ENCODE results near the gene SCUBE3.

GRCh38 chr6:35165630-35166071 is 48.1 kb upstream of the SCUBE3 start:
- TF ChIP-seq CTCF (IDR thresholded peaks at IDR 0.05; ENCODE audit: insufficient read depth, low read length): no peak
- TF ChIP-seq, protein P1, sequence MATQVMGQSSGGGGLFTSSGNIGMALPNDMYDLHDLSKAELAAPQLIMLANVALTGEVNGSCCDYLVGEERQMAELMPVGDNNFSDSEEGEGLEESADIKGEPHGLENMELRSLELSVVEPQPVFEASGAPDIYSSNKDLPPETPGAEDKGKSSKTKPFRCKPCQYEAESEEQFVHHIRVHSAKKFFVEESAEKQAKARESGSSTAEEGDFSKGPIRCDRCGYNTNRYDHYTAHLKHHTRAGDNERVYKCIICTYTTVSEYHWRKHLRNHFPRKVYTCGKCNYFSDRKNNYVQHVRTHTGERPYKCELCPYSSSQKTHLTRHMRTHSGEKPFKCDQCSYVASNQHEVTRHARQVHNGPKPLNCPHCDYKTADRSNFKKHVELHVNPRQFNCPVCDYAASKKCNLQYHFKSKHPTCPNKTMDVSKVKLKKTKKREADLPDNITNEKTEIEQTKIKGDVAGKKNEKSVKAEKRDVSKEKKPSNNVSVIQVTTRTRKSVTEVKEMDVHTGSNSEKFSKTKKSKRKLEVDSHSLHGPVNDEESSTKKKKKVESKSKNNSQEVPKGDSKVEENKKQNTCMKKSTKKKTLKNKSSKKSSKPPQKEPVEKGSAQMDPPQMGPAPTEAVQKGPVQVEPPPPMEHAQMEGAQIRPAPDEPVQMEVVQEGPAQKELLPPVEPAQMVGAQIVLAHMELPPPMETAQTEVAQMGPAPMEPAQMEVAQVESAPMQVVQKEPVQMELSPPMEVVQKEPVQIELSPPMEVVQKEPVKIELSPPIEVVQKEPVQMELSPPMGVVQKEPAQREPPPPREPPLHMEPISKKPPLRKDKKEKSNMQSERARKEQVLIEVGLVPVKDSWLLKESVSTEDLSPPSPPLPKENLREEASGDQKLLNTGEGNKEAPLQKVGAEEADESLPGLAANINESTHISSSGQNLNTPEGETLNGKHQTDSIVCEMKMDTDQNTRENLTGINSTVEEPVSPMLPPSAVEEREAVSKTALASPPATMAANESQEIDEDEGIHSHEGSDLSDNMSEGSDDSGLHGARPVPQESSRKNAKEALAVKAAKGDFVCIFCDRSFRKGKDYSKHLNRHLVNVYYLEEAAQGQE (IDR thresholded peaks at IDR 0.05; ENCODE audit: insufficient replicate concordance, low read depth): no peak
- TF ChIP-seq POLR2AphosphoS5 (IDR thresholded peaks at IDR 0.05; ENCODE audit: low read depth): no peak
- no peak for TF ChIP-seq SPI1 (IDR thresholded peaks at IDR 0.05; ENCODE audit: borderline replicate concordance, low read depth)
- no peak for TF ChIP-seq GABPA (IDR thresholded peaks at IDR 0.05; ENCODE audit: low read depth)

All from HL-60 (cell line).